Subcutaneous adipose tissue (tissue), 4 donors: Measurements from ENCODE around the gene PLXNB3. TPM values are rescaled to one million over a fixed set of nuclear protein-coding genes. Genes with fewer than 3 reads are reported as not detected.

Experiments
- total RNA-seq, 4 donors: library from RNA; depleted of rRNA; stranded (reverse); fragments of >200 nt; gene quantifications; one replicate each; pipeline ENCODE4 v1.1.0, GENCODE V29; 2016
- TF ChIP-seq, protein P1 (sequence below): fragments of 450-650 bp; IDR thresholded peaks from one replicate; pipeline ENCODE4 v1.5.1; 2016; ENCODE audit warnings: low read depth, mild to moderate bottlenecking, control low read depth, antibody characterized with exemption, moderate library complexity

The PLXNB3 gene
- total RNA-seq, 4 donors from 2014 or later, result 8.8 to 47.3 (median 24.5) TPM

GRCh38 chrX:153819384-153820040 is 55.5 kb downstream of the PLXNB3 start:
- TF ChIP-seq, protein P1, sequence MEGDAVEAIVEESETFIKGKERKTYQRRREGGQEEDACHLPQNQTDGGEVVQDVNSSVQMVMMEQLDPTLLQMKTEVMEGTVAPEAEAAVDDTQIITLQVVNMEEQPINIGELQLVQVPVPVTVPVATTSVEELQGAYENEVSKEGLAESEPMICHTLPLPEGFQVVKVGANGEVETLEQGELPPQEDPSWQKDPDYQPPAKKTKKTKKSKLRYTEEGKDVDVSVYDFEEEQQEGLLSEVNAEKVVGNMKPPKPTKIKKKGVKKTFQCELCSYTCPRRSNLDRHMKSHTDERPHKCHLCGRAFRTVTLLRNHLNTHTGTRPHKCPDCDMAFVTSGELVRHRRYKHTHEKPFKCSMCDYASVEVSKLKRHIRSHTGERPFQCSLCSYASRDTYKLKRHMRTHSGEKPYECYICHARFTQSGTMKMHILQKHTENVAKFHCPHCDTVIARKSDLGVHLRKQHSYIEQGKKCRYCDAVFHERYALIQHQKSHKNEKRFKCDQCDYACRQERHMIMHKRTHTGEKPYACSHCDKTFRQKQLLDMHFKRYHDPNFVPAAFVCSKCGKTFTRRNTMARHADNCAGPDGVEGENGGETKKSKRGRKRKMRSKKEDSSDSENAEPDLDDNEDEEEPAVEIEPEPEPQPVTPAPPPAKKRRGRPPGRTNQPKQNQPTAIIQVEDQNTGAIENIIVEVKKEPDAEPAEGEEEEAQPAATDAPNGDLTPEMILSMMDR, result no peak

DNA sequence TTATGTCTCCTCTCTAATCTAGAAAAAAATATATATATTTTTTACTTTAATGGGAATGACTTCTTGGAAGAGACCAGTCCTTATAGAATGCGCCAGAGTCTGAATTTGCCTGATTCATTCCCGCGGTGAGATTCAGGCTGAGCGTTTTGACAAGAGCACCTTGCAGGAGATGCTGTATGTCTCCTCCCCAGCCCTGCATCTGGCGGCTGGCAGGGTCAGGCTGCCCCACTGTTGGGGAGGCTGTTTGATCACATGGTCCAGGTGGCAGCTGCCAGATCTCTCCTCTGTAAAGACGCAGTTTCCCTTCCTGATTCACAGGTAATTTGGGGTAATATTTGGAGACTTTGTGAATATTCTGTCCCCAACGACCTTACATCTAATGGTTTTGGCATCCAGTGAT is 56.6 kb downstream of the PLXNB3 start:
- TF ChIP-seq, protein P1, result no peak

DNA sequence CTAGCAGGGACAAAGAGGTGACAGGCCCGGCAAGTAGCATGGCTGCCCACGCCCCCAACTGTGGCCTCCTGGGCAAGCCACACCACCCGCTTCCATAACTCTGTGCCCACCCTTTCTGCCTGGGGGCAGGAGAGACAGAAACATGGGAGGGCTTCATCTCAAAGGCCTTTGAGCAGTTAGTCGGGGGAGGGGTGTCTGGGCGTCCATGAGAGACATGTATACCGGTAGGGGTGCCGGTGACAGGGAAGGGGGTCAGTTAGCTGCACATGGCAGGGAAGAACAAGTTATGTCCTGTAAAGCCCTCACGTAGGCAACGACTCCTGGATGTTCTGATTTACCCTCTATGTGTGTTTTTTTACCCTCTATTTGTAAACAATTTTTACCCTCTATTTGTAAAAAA is 57.0 kb downstream of the PLXNB3 start:
- TF ChIP-seq, protein P1, result no peak

- TF ChIP-seq, protein P1, result no peak
These were observed 60.3 kb downstream of the PLXNB3 start for GRCh38 chrX:153824348-153824747.

- TF ChIP-seq, protein P1, result no peak
These were observed 61.0 kb downstream of the PLXNB3 start for GRCh38 chrX:153825042-153825441.

Other genes starting within 250 kb of the PLXNB3 start
- not detected for gene ATP2B3, start 246.6 kb upstream of the PLXNB3 start, total RNA-seq
- 10 to 100 TPM; 25.6 to 37.5 (median 30.6) TPM for gene CCNQ, start 165.1 kb upstream of the PLXNB3 start, total RNA-seq
- under 1 TPM in 3 of 4 donors, not detected in 1; 0.22 to 0.38 (median 0.34) TPM for gene DUSP9, start 117.0 kb upstream of the PLXNB3 start, total RNA-seq
- gene PNCK, start 90.4 kb upstream of the PLXNB3 start, total RNA-seq, result 1 to 10 TPM in 2 of 4 donors, not detected in 2; 1.8 to 2.6 TPM
- gene SLC6A8, start 76.3 kb upstream of the PLXNB3 start, total RNA-seq, result 10 to 100 TPM; 20.2 to 98.0 (median 30.6) TPM
- 100 to 1,000 TPM; 214 to 334 (median 269) TPM for gene BCAP31, start 39.9 kb upstream of the PLXNB3 start, total RNA-seq
- 10 to 100 TPM; 12.4 to 83.8 (median 28.1) TPM for gene ABCD1, start 39.4 kb upstream of the PLXNB3 start, total RNA-seq
- gene SRPK3, start 16.8 kb downstream of the PLXNB3 start, total RNA-seq, result 1 to 10 TPM in 3 of 4 donors, under 1 TPM in 1; 0.49 to 2.1 (median 1.5) TPM
- 10 to 100 TPM; 40.9 to 70.0 (median 69.5) TPM for gene IDH3G, start 30.1 kb downstream of the PLXNB3 start, total RNA-seq
- 100 to 1,000 TPM in 3 of 4 donors, 10 to 100 TPM in 1; 75.4 to 172 (median 140) TPM for gene SSR4, start 30.4 kb downstream of the PLXNB3 start, total RNA-seq
- 1 to 10 TPM in 1 of 4 donors, under 1 TPM in 3; 0.65 to 1.3 (median 0.80) TPM for gene PDZD4, start 66.3 kb downstream of the PLXNB3 start, total RNA-seq
- gene L1CAM, start 121.9 kb downstream of the PLXNB3 start, total RNA-seq, result 1 to 10 TPM in 2 of 4 donors, under 1 TPM in 2; 0.68 to 1.5 (median 0.95) TPM
- gene AVPR2, start 140.4 kb downstream of the PLXNB3 start, total RNA-seq, result 10 to 100 TPM in 1 of 4 donors, 1 to 10 TPM in 3; 3.4 to 13.9 (median 5.7) TPM
- 10 to 100 TPM in 3 of 4 donors, 1 to 10 TPM in 1; 8.5 to 37.4 (median 28.2) TPM for gene ARHGAP4, start 162.0 kb downstream of the PLXNB3 start, total RNA-seq
- gene NAA10, start 170.8 kb downstream of the PLXNB3 start, total RNA-seq, result 10 to 100 TPM; 69.4 to 87.8 (median 76.5) TPM
- 10 to 100 TPM; 14.0 to 43.4 (median 29.5) TPM for gene RENBP, start 180.4 kb downstream of the PLXNB3 start, total RNA-seq
- 10 to 100 TPM; 17.7 to 33.9 (median 21.2) TPM for gene HCFC1, start 207.6 kb downstream of the PLXNB3 start, total RNA-seq
- gene TMEM187, start 208.5 kb downstream of the PLXNB3 start, total RNA-seq, result 1 to 10 TPM; 2.0 to 10.0 (median 6.1) TPM